Measurements from ENCODE around the gene KMT2B. TPM values are rescaled to one million over a fixed set of nuclear protein-coding genes. Genes with fewer than 3 reads are reported as not detected.
A peak's percentile ranks its signal among the peaks of the same experiment; 100 is the strongest.
"Not testable (repeated sequence)": the region's sequence is repeated elsewhere in the genome, so short reads cannot be mapped to it uniquely, and the experiment has no call there.

KMT2B gene
- polyA plus RNA-seq, 10 donors, result 17.6 to 26.1 (median 23.0) TPM

DNA sequence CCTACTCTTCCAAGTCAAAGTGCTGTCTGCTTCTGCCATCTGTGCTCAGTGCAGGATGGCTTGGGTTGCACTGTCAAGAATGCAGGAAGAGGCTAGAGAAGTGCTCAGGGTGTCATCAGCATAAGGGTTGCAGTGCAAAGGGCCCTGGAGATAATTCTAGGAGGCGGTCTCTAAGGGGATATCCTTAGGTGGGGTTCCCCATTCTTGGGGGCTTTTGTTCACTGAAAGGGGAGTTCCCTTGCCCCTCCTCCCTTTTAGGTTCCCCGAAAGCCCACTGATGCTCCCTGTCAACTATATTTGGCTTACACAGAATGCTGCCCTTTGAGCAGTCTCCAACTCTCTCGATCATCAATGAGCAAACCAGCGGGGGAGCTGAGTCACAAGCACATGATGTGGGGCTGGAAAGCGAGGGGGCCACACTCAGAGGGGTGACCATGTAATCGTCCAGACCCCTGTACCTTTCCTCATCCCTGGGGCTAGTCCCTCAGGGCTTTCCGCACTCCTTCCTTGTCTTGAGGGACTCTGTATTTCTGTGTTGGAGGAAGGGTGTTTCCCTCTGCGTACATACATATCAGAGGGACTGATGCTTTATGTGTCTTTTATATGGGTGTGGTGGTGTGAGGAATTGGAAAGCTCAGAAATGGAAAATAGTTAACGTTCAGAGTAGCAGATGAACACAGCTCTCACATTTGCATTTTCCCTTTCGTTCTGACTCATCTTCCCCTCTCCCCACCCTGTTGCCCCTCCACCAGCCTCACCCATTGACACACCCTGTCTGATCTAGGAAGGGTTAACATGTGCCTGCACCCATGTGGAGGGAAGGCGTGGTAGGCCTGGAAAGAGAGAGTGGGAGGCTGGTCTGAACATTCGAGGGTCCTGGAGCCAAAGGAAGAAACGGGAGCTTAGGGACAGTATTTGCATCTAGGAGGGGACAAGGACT, 6.7 kb upstream of the KMT2B start:
- DNase-seq, result no peak

DNA sequence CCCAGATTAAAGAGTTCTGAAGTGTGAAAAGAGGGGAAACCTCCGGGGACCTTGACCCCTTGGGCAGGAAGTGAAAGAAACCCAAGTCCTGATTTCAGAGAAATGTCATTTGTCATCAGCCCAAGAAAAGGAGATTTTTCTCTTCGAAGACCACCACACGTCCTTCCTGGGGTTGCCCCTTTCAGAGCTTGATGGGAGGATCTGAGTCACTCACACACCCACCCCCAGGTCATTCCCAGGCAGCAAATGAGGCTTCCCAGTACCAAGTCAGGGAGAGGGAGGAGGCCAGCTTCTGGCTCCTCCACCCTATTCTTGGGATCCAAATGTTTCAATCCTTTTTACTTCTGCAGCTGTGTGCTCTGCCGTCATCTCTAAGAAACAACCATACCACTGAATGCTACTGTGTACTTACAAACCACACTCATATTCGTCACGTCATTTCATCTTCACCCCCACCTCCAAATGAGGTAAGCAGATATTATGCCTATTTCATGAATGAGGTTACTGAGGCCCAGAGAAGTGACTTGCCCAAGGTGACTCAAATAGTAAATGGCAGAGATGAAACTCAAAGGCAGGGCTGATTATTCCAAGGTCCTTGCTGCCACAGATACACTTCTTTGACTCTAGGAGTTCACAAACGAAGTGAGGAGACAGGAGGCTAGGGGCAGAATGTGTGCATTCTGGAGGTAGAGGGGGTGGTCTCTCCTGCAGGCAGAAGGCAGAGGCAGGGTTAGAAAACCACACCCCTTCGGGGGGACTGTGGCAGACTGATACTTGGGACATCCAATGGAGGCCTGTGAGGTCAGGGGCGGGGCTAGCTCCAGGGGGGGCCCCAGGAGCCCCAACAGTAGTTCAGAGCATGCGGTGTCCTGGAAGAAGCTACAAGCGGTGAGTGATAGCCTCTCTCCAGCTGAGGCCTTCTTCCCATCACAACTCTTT, 5.0 kb upstream of the KMT2B start:
- DNase-seq, result no peak

GRCh38 chr19:35713506-35713850, 4.3 kb upstream of the KMT2B start:
- no peak for DNase-seq

GRCh38 chr19:35713904-35714495, 3.8 kb upstream of the KMT2B start:
- no peak for DNase-seq

- DNase-seq, result no peak
Measured at GRCh38 chr19:35714601-35715354, 3.0 kb upstream of the KMT2B start.

- no peak for DNase-seq
Measured at GRCh38 chr19:35715355-35715809, 2.4 kb upstream of the KMT2B start.

GRCh38 chr19:35715981-35716800, 1.6 kb upstream of the KMT2B start:
- DNase-seq, result peak in 1 of 3 donors; percentile 68

GRCh38 chr19:35716801-35717664, 770 bp upstream of the KMT2B start:
- DNase-seq, result peak; percentile 74 to 99 (median 89)

GRCh38 chr19:35718345-35719041, 690 bp downstream of the KMT2B start:
- peak in 1 of 3 donors; percentile 54 for DNase-seq

DNA sequence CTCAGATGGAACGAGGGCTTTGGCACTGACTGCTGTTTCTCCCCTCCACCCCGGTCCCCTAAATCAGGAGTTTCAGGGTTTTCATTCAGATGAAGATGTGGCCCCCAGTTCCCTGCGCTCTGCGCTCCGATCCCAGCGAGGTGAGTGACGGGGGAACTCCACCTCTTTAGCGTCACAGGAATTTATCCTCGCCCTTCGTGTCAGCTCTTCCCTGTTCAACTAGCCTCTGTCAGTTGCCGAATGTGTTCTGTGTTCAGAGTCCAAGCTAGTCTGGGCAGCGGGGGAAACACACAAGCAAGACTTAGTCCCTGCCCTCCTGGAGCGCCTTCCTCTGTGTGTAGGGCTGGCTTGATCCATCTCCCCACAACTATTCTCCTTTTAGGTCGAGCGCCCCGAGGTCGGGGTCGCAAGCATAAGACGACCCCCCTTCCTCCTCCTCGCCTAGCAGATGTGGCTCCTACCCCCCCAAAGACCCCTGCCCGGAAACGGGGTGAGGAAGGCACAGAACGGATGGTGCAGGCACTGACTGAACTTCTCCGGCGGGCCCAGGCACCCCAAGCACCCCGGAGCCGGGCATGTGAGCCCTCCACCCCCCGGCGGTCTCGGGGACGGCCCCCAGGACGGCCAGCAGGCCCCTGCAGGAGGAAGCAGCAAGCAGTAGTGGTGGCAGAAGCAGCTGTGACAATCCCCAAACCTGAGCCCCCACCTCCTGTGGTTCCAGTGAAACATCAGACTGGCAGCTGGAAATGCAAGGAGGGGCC, 1.8 kb downstream of the KMT2B start:
- DNase-seq, result no peak

- no peak for DNase-seq
Measured at GRCh38 chr19:35720163-35720524, 2.3 kb downstream of the KMT2B start.

DNA sequence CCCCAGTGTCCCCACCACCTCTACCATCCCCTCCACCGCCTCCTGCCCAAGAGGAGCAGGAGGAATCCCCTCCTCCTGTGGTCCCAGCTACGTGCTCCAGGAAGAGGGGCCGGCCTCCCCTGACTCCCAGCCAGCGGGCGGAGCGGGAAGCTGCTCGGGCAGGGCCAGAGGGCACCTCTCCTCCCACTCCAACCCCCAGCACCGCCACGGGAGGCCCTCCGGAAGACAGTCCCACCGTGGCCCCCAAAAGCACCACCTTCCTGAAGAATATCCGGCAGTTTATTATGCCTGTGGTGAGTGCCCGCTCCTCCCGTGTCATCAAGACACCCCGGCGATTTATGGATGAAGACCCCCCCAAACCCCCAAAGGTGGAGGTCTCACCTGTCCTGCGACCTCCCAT, 2.8 kb downstream of the KMT2B start:
- DNase-seq, result no peak

DNA sequence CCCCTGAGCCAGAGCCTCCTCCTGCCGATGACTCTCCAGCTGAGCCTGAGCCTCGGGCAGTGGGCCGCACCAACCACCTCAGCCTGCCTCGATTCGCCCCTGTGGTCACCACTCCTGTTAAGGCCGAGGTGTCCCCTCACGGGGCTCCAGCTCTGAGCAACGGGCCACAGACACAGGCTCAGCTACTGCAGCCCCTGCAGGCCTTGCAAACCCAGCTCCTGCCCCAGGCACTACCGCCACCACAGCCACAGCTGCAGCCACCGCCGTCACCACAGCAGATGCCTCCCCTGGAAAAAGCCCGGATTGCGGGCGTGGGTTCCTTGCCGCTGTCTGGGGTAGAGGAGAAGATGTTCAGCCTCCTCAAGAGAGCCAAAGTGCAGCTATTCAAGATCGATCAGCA, 3.6 kb downstream of the KMT2B start:
- DNase-seq, result no peak

GRCh38 chr19:35722461-35722860, 4.7 kb downstream of the KMT2B start:
- no peak for DNase-seq

DNA sequence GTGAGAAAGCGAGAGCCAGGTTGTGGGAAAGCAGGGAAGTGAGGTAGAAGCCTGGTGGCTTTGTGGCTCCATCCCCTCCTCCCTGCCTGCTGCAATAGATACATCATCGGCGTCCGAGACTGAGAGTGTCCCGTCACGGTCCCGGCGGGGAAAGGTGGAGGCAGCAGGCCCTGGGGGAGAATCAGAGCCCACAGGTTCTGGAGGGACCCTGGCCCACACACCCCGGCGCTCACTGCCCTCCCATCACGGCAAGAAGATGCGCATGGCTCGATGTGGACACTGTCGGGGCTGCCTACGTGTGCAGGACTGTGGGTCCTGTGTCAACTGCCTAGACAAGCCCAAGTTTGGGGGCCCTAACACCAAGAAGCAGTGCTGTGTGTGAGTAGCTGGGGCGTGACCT, 5.1 kb downstream of the KMT2B start:
- DNase-seq, result no peak

DNA sequence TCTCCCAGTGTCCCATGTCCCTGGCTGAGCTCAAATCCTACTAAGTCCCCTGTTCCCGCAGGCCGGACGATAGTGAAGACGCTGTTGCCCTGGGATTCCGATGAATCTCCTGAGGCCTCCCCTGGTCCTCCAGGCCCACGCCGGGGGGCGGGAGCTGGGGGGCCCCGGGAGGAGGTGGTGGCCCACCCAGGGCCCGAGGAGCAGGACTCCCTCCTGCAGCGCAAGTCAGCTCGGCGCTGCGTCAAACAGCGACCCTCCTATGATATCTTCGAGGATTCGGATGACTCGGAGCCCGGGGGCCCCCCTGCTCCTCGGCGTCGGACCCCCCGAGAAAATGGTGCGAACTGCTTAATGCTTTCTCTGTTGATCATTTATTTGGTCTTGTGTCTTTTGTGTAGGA, 5.9 kb downstream of the KMT2B start:
- no peak for DNase-seq

DNA sequence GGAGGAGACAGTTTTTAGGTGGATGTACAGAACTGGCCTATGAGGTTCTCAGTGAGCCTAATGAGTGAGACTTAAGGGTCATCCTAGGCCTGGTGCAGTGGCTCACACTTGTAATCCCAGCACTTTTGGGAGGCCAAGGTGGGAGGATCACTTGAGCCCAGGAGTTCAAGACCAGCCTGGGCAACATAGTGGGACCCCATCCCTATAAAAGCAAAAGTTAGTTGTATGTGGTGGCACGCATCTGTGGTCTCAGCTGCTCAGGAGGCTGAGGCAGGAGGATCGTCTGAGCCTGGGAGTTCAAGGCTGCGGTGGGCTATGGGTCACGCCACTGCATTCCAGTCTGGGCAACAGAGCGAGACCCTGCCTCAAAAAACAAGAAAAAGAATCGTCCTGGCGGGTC, 6.3 kb downstream of the KMT2B start:
- not testable (repeated sequence) for DNase-seq

GRCh38 chr19:35724560-35724959, 6.8 kb downstream of the KMT2B start:
- no peak for DNase-seq

Measured in muscle of back (tissue), 11 donors.